Mesothelial cell of epicardium (in vitro differentiated cells): ENCODE results near the gene ELMO2. TPM values are rescaled to one million over a fixed set of nuclear protein-coding genes. Genes with fewer than 3 reads are reported as not detected.

Experiments used
- DNase-seq, 2 experiments: peaks; one replicate each; pipeline ENCODE4 v3.0.0; 2021; ENCODE audit warnings: low spot score in 2 of 2; ENCODE audit not compliant: unreplicated experiment in 2 of 2
- H3K27ac Mint-ChIP-seq: 2 replicates; pipeline ENCODE4 v1.8.0; 2021; ENCODE audit warnings: mixed read lengths
- H3K27me3 Mint-ChIP-seq: 2 replicates; pipeline ENCODE4 v1.8.0; 2021; ENCODE audit warnings: low read depth, mixed read lengths
- H3K36me3 Mint-ChIP-seq: 2 replicates; pipeline ENCODE4 v1.8.0; 2021; ENCODE audit warnings: mixed read lengths
- H3K4me1 Mint-ChIP-seq: 2 replicates; pipeline ENCODE4 v1.8.0; 2021; ENCODE audit warnings: mixed read lengths
- H3K4me3 Mint-ChIP-seq: 2 replicates; pipeline ENCODE4 v1.8.0; 2021; ENCODE audit warnings: mild to moderate bottlenecking, moderate library complexity, mixed read lengths
- H3K9me3 Mint-ChIP-seq: 2 replicates; pipeline ENCODE4 v1.8.0; 2021; ENCODE audit warnings: mixed read lengths
- total RNA-seq: library from RNA; stranded (reverse); gene quantifications from 3 replicates; pipeline ENCODE4 v1.2.1, GENCODE V29; 2021
- TF ChIP-seq, protein P1 (sequence below): fragments of 200-600 bp; sonication (generic); IDR thresholded peaks from one replicate; pipeline ENCODE4 v1.5.0; 2021; ENCODE audit warnings: antibody characterized with exemption; ENCODE audit not compliant: unreplicated experiment

Gene ELMO2
- total RNA-seq, 1 donor from 2014 or later: 53.2 TPM

DNA sequence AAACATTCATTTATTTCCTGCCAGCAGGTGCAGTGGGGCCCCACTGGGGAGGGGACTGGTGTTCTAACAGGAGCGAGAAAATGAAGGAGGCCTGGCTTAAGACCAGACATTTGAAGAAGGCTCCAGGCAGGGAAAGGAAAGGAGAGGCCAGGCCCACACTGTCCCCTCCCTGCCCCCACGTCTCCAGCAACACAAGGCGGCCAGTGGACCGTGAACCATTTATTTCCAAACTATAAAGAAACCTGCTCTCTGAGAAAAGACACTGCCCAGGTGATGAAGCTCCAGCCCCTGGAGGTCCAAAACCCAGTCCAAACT is 56.7 kb downstream of the ELMO2 start:
- H3K27me3 Mint-ChIP-seq: peaks cover 3% of the 10 kb centered on the region
- H3K9me3 Mint-ChIP-seq: no peaks in the 10 kb centered on the region
- peaks cover 32% of the 10 kb centered on the region for H3K4me1 Mint-ChIP-seq
- TF ChIP-seq, protein P1, sequence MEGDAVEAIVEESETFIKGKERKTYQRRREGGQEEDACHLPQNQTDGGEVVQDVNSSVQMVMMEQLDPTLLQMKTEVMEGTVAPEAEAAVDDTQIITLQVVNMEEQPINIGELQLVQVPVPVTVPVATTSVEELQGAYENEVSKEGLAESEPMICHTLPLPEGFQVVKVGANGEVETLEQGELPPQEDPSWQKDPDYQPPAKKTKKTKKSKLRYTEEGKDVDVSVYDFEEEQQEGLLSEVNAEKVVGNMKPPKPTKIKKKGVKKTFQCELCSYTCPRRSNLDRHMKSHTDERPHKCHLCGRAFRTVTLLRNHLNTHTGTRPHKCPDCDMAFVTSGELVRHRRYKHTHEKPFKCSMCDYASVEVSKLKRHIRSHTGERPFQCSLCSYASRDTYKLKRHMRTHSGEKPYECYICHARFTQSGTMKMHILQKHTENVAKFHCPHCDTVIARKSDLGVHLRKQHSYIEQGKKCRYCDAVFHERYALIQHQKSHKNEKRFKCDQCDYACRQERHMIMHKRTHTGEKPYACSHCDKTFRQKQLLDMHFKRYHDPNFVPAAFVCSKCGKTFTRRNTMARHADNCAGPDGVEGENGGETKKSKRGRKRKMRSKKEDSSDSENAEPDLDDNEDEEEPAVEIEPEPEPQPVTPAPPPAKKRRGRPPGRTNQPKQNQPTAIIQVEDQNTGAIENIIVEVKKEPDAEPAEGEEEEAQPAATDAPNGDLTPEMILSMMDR: no peak
- peaks cover 14% of the 10 kb centered on the region for H3K36me3 Mint-ChIP-seq
- DNase-seq: no peak
- H3K27ac Mint-ChIP-seq: peak overlapping the region; percentile 59
- H3K4me3 Mint-ChIP-seq: no peak overlapping the region

DNA sequence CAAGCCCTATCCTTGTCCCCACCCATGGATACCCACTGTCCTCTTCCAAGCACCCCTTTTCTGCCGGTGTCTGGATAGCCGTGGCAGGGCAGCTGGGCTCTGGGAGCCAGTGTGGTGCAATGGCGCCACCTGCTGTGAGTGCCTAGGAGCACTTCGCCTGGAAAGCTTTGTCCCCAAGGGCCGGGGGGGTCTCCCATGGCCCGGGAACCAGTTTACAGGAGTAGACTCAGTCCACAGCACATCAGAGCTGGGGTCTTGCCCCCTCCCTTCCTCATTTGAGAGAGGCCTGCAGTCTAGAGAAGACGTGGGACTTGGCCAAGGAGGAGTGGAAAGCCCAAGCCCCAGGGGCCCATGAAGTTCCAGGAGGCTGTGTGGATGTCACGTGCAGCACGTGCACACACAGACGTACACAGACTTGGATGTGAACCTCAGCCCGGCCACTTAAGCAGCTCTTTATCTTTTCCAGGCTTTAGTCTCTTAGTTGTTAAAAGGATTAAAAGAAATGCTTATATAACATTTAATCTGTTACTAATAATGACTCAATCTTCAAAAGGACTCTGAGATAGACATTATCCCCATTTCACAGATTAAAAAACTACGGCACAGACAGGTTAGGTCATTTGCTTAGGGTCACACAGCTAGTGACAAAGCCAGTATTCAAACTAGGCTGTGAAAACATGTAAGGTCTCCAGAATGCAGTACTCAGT is 57.2 kb downstream of the ELMO2 start:
- TF ChIP-seq, protein P1: peak; percentile 63
- Mint-ChIP-seq H3K9me3 (no peaks in the 10 kb centered on the region), H3K27me3 (peaks cover 8% of the 10 kb centered on the region), H3K4me3 (no peak overlapping the region), H3K36me3 (peaks cover 14% of the 10 kb centered on the region), H3K27ac (peak overlapping the region; percentile 59), H3K4me1 (peaks cover 32% of the 10 kb centered on the region)
- peak in 1 of 2 experiments; percentile 74 for DNase-seq

DNA sequence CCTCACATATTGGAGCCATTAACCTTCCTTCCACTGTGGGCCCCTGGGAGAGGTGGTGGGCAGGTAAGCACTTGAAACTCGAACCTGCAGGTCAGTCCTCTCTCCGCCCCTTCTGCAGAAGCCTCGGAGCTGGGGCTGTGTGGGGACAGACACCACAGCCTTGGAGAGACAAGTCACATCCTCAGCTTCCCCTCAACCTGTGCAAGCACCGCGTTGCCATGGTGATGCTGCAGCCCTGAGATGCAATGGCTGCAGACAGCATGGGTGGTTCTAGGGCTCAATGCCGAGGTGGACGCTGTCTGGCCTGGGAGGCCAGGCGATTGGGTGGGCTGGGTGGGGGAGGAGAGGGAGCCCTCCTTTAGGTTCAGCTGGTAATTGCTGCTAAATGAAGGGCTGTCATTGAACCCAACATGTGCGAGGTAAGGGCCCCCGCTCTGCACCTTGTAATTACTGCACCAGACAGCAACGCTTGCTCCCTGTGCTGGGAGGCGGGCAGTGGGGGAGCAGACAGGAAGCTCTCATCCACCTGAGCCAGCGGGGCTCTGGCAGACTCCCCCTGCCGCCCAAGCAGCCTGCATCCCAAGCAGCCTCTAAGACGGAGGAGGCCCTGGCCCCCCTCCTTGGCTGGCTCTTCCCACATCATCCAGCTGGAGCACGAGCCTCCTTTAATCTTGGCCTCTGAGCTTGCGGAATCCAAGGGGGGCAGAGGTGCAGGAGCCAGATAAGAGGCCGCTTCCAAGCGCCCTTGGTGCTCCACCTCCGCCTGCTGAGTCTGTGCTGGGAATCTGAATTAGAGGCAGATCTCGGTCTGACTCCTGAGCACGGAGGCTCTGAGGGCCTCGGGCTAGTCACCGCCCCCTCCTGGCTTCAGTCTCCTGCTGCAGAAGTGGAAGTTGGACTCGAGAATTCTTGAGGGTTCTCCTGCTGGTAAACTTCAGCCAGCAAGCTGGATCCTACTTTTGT is 58.3 kb downstream of the ELMO2 start:
- TF ChIP-seq, protein P1: no peak
- Mint-ChIP-seq H3K27ac (no peak overlapping the region), H3K36me3 (peaks cover 7% of the 10 kb centered on the region), H3K4me3 (no peak overlapping the region), H3K4me1 (peaks cover 32% of the 10 kb centered on the region), H3K9me3 (no peaks in the 10 kb centered on the region), H3K27me3 (peaks cover 17% of the 10 kb centered on the region)
- no peak for DNase-seq

DNA sequence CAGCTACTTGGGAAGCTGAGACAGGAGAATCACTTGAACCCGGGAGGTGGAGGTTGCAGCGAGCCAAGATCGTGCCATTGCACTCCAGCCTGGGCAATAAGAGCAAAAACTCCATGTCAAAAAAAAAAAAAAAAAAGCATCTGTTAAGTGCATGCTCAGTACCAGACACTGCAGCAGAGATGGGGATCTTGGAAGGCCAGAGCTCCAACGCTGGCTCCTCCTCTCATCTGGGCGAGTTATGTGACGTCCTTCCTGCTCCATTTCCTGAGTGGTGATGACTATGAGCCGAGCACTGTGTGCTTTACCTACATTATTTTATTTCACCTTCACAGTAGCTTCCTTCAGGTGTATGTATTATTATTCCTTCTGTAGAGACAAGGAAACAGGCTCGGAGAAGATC is 59.6 kb downstream of the ELMO2 start:
- peaks cover 32% of the 10 kb centered on the region for H3K4me1 Mint-ChIP-seq
- H3K27me3 Mint-ChIP-seq: peaks cover 29% of the 10 kb centered on the region
- no peak overlapping the region for H3K4me3 Mint-ChIP-seq
- DNase-seq: no peak
- TF ChIP-seq, protein P1: no peak
- H3K9me3 Mint-ChIP-seq: no peaks in the 10 kb centered on the region
- no peak overlapping the region for H3K27ac Mint-ChIP-seq
- peaks cover 6% of the 10 kb centered on the region for H3K36me3 Mint-ChIP-seq

DNA sequence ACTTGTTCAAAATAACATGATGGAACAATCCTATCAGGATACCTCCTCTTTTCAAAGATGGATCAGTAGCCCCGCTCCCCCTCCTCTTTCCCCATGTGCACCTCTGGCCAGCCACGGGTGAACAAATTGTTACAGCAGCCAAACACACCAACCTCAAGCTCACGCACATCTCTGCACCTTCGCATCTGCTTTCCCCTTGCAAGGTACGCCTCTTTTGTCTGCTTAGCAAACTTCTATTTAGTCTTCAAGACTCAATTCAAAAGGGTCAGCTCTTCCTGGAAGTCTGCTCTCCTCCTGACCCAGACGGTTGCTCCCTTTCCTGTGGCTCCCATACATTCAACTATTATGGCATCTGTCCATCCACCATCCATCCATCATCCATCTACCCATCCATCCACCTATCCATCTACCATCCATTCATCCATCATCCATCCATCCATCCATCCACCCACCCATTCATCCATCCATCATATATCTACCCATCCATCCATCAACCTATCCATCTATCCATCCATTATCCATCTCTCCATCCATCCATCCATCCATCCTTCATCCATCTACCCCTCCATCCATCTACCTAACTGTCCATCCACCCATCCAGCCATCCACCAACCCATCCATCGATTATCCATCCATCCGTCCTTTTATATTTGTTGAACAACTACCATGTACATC is 61.8 kb downstream of the ELMO2 start:
- peaks cover 15% of the 10 kb centered on the region for H3K4me1 Mint-ChIP-seq
- H3K27me3 Mint-ChIP-seq: peaks cover 47% of the 10 kb centered on the region
- no peak overlapping the region for H3K4me3 Mint-ChIP-seq
- H3K27ac Mint-ChIP-seq: no peak overlapping the region
- DNase-seq: no peak
- H3K9me3 Mint-ChIP-seq: no peaks in the 10 kb centered on the region
- TF ChIP-seq, protein P1: no peak
- H3K36me3 Mint-ChIP-seq: peaks cover 3% of the 10 kb centered on the region
